HepG2 (cell line): ENCODE measurements around the gene ADM5. TPM values are rescaled to one million over a fixed set of nuclear protein-coding genes. Genes with fewer than 3 reads are reported as not detected.
A peak's percentile ranks its signal among the peaks of the same experiment; 100 is the strongest.

Experiments
- ELF3 ChIP-seq: IDR thresholded peaks from 2 replicates; pipeline ENCODE4 v1.6.1; 2016; ENCODE audit warnings: missing genetic modification reagents, missing compliant biosample characterization
- GLI4 ChIP-seq: sonication (generic); formaldehyde crosslinking; IDR thresholded peaks from 2 replicates; pipeline ENCODE4 v1.5.1; 2020; ENCODE audit warnings: missing genetic modification reagents, mild to moderate bottlenecking, moderate library complexity, borderline replicate concordance
- HDAC6 ChIP-seq: fragments of 200-600 bp; sonication (generic); IDR thresholded peaks from 2 replicates; pipeline ENCODE4 v1.7.0; 2017; ENCODE audit warnings: mild to moderate bottlenecking, antibody characterized with exemption, low read length, low read depth
- HNF1A ChIP-seq, 2 experiments: sonication (generic) in 1 of 2; formaldehyde crosslinking in 1 of 2; IDR thresholded peaks; 2 replicates each; pipeline versions ENCODE4 v1.4.0 to v1.6.1; 2016 to 2020; ENCODE audit warnings: borderline replicate concordance in 1 of 2, low read depth in 1 of 2, mild to moderate bottlenecking in 1 of 2, missing genetic modification reagents in 1 of 2
- HNF4G ChIP-seq, 2 experiments: sonication (generic) in 1 of 2; formaldehyde crosslinking in 1 of 2; IDR thresholded peaks; 2 replicates each; pipeline versions ENCODE4 v1.4.0 to v1.6.1; 2011 to 2020; ENCODE audit warnings: borderline replicate concordance in 2 of 2, low read depth in 2 of 2, mild to moderate bottlenecking in 2 of 2, low read length in 1 of 2, missing genetic modification reagents in 1 of 2, moderate library complexity in 1 of 2
- KMT2A ChIP-seq: sonication (generic); formaldehyde crosslinking; IDR thresholded peaks from 2 replicates; pipeline ENCODE4 v1.4.0; 2020; ENCODE audit warnings: missing genetic modification reagents
- RBFOX2 ChIP-seq: fragments of 200-400 bp; formaldehyde crosslinking; IDR thresholded peaks from 2 replicates; pipeline ENCODE4 v1.6.1; 2017; ENCODE audit warnings: low read depth, mild to moderate bottlenecking, low read length
- SP140L ChIP-seq: sonication (generic); formaldehyde crosslinking; IDR thresholded peaks from 2 replicates; pipeline ENCODE4 v1.4.0; 2020; ENCODE audit warnings: missing genetic modification reagents, borderline replicate concordance
- SRY ChIP-seq: sonication (generic); formaldehyde crosslinking; IDR thresholded peaks from 2 replicates; pipeline ENCODE4 v1.8.0; 2022; ENCODE audit warnings: mild to moderate bottlenecking, missing genetic modification reagents
- TFDP2 ChIP-seq: sonication (generic); formaldehyde crosslinking; IDR thresholded peaks from 2 replicates; pipeline ENCODE4 v1.4.0; 2020; ENCODE audit warnings: missing genetic modification reagents
- XRCC5 ChIP-seq: fragments of 200-400 bp; formaldehyde crosslinking; optimal IDR thresholded peaks from 2 replicates; pipeline ENCODE3; 2017; ENCODE audit warnings: mild to moderate bottlenecking, low read length
- ZNF235 ChIP-seq: sonication (generic); formaldehyde crosslinking; IDR thresholded peaks from 2 replicates; pipeline ENCODE4 v1.8.1; 2023; ENCODE audit warnings: mild to moderate bottlenecking, missing genetic modification reagents, borderline replicate concordance
- ZNF629 ChIP-seq: sonication (generic); formaldehyde crosslinking; conservative IDR thresholded peaks from 2 replicates; pipeline ENCODE4 v1.5.0; 2020; ENCODE audit warnings: missing genetic modification reagents
- ZNF773 ChIP-seq: sonication (generic); formaldehyde crosslinking; IDR thresholded peaks from 2 replicates; pipeline ENCODE4 v1.4.0; 2020; ENCODE audit warnings: missing genetic modification reagents, borderline replicate concordance
- ZNF788 ChIP-seq: sonication (generic); formaldehyde crosslinking; IDR thresholded peaks from 2 replicates; pipeline ENCODE4 v1.5.0; 2020; ENCODE audit warnings: mild to moderate bottlenecking, missing genetic modification reagents, borderline replicate concordance
- ZSCAN20 ChIP-seq: sonication (generic); formaldehyde crosslinking; IDR thresholded peaks from 2 replicates; pipeline ENCODE4 v1.4.0; 2020; ENCODE audit warnings: missing genetic modification reagents, mild to moderate bottlenecking, borderline replicate concordance
- polyA plus RNA-seq, 8 experiments: library from polyadenylated mRNA; depleted of rRNA in 3 of 8; stranded (reverse) in 7 of 8; unstranded in 1 of 8; fragments of >200 nt; fragmentation: Illumina TruSeq in 4 of 8; extraction: Trizol in 4 of 8; gene quantifications; 2 replicates each; pipeline versions ENCODE4 v1.2.1 to v1.2.3, GENCODE V29; 2011 to 2016; ENCODE audit warnings: low read depth in 4 of 8, missing spikeins in 1 of 8, mixed read lengths in 1 of 8; ENCODE audit not compliant: insufficient read depth in 1 of 8
- total RNA-seq, 5 experiments: library from RNA; depleted of rRNA; stranded (reverse); fragments of >200 nt; fragmentation: Illumina TruSeq; extraction: Trizol; gene quantifications; 2 replicates each; pipeline ENCODE4 v1.2.3, GENCODE V29; 2016; ENCODE audit warnings: low read depth in 1 of 5

ADM5 gene
- total and polyA plus RNA-seq, 2 of the 13 experiments (the other 11 are each of a cell fraction or from before 2014, with no cell fraction given), result 2.7 to 4.1 TPM

GRCh38 chr19:49680421-49681351, 8.7 kb upstream of the ADM5 start (continued):
- TF ChIP-seq HNF1A (IDR thresholded peaks at IDR 0.05; ENCODE audit: low read depth) (no peak), HNF1A (CRISPR knock-in tag; IDR thresholded peaks at IDR 0.05; ENCODE audit: borderline replicate concordance) (0 out of 2 replicates have a peak, but pooled peaks have one; percentile 23), TFDP2 (CRISPR knock-in tag) (peak; percentile 41; the same call in 1 of the 2 replicates), RBFOX2 (peak; percentile 69), GLI4 (no peak), ZNF235 (no peak), KMT2A (CRISPR knock-in tag) (0 out of 2 replicates have a peak, but pooled peaks have one; percentile 27), ZNF788 (CRISPR knock-in tag) (peak; percentile 61; the same call in 1 of the 2 replicates), ZNF629 (no peak), XRCC5 (peak; percentile 93), SRY (CRISPR knock-in tag) (0 out of 2 replicates have a peak, but pooled peaks have one; percentile 25), ZNF773 (CRISPR knock-in tag) (no peak), ZSCAN20 (CRISPR knock-in tag) (no peak), HDAC6 (no peak), ELF3 (CRISPR knock-in tag) (0 out of 2 replicates have a peak, but pooled peaks have one; percentile 17), HNF4G (IDR thresholded peaks at IDR 0.05; ENCODE audit: borderline replicate concordance, low read depth, low read length) (no peak), HNF4G (CRISPR knock-in tag; IDR thresholded peaks at IDR 0.05; ENCODE audit: borderline replicate concordance, low read depth) (no peak), SP140L (CRISPR knock-in tag) (no peak)
